Measurements from ENCODE around the gene SPDEF. TPM values are rescaled to one million over a fixed set of nuclear protein-coding genes. Genes with fewer than 3 reads are reported as not detected.

The SPDEF gene
- polyA plus RNA-seq, 1 donor, result 11.6 TPM

Other genes with a start within 250 kb of the SPDEF start
- gene NUDT3, start 163.7 kb downstream of the SPDEF start, polyA plus RNA-seq, result 13.5 TPM
- 2,184 TPM for gene RPS10, start 130.3 kb downstream of the SPDEF start, polyA plus RNA-seq
- gene PACSIN1, start 90.3 kb downstream of the SPDEF start, polyA plus RNA-seq, result 0.33 TPM
- 44.4 TPM for gene ILRUN, start 140.4 kb upstream of the SPDEF start, polyA plus RNA-seq
- 109 TPM for gene SNRPC, start 201.2 kb upstream of the SPDEF start, polyA plus RNA-seq
- gene BLTP3A, start 235.8 kb upstream of the SPDEF start, polyA plus RNA-seq, result 8.6 TPM

Measured in large intestine (tissue), 1 donor.